ENCODE results near the gene RAB2B.
"Not testable (repeated sequence)": the region's sequence is repeated elsewhere in the genome, so short reads cannot be mapped to it uniquely, and the experiment has no call there.

The RAB2B gene

GRCh38 chr14:21486640-21487087, 9.9 kb upstream of the RAB2B start:
- DNase-seq (ENCODE audit: low read depth), result no peak

- peak; percentile 61 for DNase-seq (ENCODE audit: low read depth)
Observed at GRCh38 chr14:21476523-21476924, 235 bp downstream of the RAB2B start.

- DNase-seq (ENCODE audit: low read depth), result no peak
Observed at GRCh38 chr14:21475767-21476522, 814 bp downstream of the RAB2B start.

GRCh38 chr14:21467616-21468015, 9.1 kb downstream of the RAB2B start:
- DNase-seq (ENCODE audit: low read depth), result no peak

GRCh38 chr14:21455912-21456667, 20.7 kb downstream of the RAB2B start, which contains the start of gene CHD8:
TSS of gene CHD8 (minus strand) at chr14:21456123. CDS start at chr14:21431643, 24,480 bp downstream.
- peak; percentile 91 for DNase-seq (ENCODE audit: low read depth)

GRCh38 chr14:21455592-21455911, 21.2 kb downstream of the RAB2B start:
- no peak for DNase-seq (ENCODE audit: low read depth)

- DNase-seq (ENCODE audit: low read depth), result no peak
Observed at GRCh38 chr14:21454843-21455544, 21.8 kb downstream of the RAB2B start.

GRCh38 chr14:21449899-21450216, 26.9 kb downstream of the RAB2B start:
- DNase-seq (ENCODE audit: low read depth), result no peak

- DNase-seq (ENCODE audit: low read depth), result not testable (repeated sequence)
Observed at GRCh38 chr14:21442657-21443056, 34.1 kb downstream of the RAB2B start.

GRCh38 chr14:21440859-21441258, 35.9 kb downstream of the RAB2B start:
- DNase-seq (ENCODE audit: low read depth), result no peak

- DNase-seq (ENCODE audit: low read depth), result peak; percentile 94
Observed at GRCh38 chr14:21437063-21437901, 39.5 kb downstream of the RAB2B start.

GRCh38 chr14:21436567-21437062, 40.1 kb downstream of the RAB2B start:
- DNase-seq (ENCODE audit: low read depth), result no peak

GRCh38 chr14:21431126-21431525, 45.6 kb downstream of the RAB2B start:
- DNase-seq (ENCODE audit: low read depth), result no peak

GRCh38 chr14:21428930-21429329, 47.8 kb downstream of the RAB2B start:
- no peak for DNase-seq (ENCODE audit: low read depth)

GRCh38 chr14:21426692-21427091, 50.1 kb downstream of the RAB2B start:
- no peak for DNase-seq (ENCODE audit: low read depth)

- no peak for DNase-seq (ENCODE audit: low read depth)
Observed at GRCh38 chr14:21419528-21419927, 57.2 kb downstream of the RAB2B start.

GRCh38 chr14:21415329-21415728, 61.4 kb downstream of the RAB2B start:
- no peak for DNase-seq (ENCODE audit: low read depth)

GRCh38 chr14:21414137-21414631, 62.6 kb downstream of the RAB2B start:
- DNase-seq (ENCODE audit: low read depth), result no peak
